ENCODE results near the gene TPSG1. TPM values are rescaled to one million over a fixed set of nuclear protein-coding genes. Genes with fewer than 3 reads are reported as not detected.

The TPSG1 gene
- total and polyA plus RNA-seq, 8 donors, result 0.10 to 22.9 (median 1.2) TPM; not detected in 5

DNA sequence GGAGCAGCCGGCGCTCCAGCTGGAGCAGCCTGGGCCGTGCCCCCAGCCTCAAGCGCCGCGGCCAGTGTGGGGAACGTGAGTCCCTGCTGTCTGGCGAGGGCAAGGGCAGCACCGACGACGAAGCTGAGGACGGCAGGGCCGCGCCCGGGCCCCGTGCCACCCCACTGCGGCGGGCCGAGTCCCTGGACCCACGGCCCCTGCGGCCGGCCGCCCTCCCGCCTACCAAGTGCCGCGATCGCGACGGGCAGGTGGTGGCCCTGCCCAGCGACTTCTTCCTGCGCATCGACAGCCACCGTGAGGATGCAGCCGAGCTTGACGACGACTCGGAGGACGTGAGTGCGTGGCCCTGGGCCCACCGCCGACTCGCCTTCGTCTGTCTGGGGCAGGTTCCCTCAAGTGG, 16.0 kb downstream of the TPSG1 start:
- TF ChIP-seq, protein P1, sequence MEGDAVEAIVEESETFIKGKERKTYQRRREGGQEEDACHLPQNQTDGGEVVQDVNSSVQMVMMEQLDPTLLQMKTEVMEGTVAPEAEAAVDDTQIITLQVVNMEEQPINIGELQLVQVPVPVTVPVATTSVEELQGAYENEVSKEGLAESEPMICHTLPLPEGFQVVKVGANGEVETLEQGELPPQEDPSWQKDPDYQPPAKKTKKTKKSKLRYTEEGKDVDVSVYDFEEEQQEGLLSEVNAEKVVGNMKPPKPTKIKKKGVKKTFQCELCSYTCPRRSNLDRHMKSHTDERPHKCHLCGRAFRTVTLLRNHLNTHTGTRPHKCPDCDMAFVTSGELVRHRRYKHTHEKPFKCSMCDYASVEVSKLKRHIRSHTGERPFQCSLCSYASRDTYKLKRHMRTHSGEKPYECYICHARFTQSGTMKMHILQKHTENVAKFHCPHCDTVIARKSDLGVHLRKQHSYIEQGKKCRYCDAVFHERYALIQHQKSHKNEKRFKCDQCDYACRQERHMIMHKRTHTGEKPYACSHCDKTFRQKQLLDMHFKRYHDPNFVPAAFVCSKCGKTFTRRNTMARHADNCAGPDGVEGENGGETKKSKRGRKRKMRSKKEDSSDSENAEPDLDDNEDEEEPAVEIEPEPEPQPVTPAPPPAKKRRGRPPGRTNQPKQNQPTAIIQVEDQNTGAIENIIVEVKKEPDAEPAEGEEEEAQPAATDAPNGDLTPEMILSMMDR (IDR thresholded peaks at IDR 0.05), result no peak
- TF ChIP-seq POLR2AphosphoS5 (IDR thresholded peaks at IDR 0.05), result no peak
- TF ChIP-seq POLR2A (IDR thresholded peaks at IDR 0.05), result no peak
- no peak for TF ChIP-seq EP300 (IDR thresholded peaks at IDR 0.05)
- H3K27me3 ChIP-seq, result peaks cover 0 to 14% (median 6%) of the 10 kb centered on the region in 3 donors

DNA sequence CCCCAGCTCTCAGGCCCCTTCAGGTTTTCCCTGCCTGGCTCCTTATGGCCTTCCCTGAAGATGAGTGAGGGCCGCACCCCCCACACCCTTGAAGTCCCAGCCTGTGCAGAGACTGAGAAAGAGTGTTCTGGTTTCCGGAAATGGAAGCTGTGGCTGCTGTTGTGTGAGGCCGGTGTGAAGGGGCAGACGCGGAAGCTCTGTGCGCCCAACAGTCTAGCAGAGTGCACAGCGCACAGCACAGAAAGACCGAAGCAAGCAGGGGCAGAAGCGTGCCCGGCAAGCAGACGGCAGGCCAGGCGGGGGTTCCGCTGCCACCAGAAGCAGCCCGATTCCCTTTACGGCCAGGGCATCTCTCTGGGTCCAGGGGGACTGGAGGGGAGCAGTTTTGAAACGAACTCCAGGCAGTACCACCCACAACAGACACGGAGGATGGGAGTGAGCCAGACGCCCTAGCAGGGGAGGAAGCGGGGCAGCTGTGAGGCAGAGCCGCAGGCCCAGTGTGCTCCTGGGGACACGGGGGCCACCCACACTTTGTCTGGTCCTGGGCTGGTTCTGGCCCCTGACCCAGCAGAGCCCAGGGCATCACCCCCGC, 16.7 kb downstream of the TPSG1 start:
- no peak for DNase-seq
- Histone ChIP-seq H3K27ac (no peak overlapping the region), H3K9me3 (no peaks in the 10 kb centered on the region), H3K36me3 (peaks cover 15 to 98% (median 76%) of the 10 kb centered on the region in 4 donors), H3K4me3 (no peak overlapping the region), H3K4me1 (no peaks in the 10 kb centered on the region), H3K27me3 (peaks cover 0 to 14% (median 6%) of the 10 kb centered on the region in 3 donors)
- TF ChIP-seq POLR2AphosphoS5 (IDR thresholded peaks at IDR 0.05), result no peak
- TF ChIP-seq POLR2A (IDR thresholded peaks at IDR 0.05), result no peak
- TF ChIP-seq, protein P1 (IDR thresholded peaks at IDR 0.05), result no peak
- no peak for TF ChIP-seq EP300 (IDR thresholded peaks at IDR 0.05)
- 81 to 89% (median 86%) methylated on average over 17 to 22 of the region's 22 CpGs for WGBS, 5 donors
- intact Hi-C loops (cut with DNase I; ENCODE audit: low total_unique reads), result no loop called here

More for the DNA sequence above, 16.0 kb downstream of the TPSG1 start:
- intact Hi-C loops (cut with DNase I; ENCODE audit: low total_unique reads), result no loop called here
- no peak for DNase-seq
- 88 to 96% (median 95%) methylated on average over 21 to 43 of the region's 43 CpGs for WGBS, 5 donors
- H3K27ac ChIP-seq, result no peak overlapping the region
- no peaks in the 10 kb centered on the region for H3K9me3 ChIP-seq
- H3K4me1 ChIP-seq, result no peaks in the 10 kb centered on the region
- peaks cover 15 to 98% (median 79%) of the 10 kb centered on the region in 4 donors for H3K36me3 ChIP-seq
- no peak overlapping the region for H3K4me3 ChIP-seq

DNA sequence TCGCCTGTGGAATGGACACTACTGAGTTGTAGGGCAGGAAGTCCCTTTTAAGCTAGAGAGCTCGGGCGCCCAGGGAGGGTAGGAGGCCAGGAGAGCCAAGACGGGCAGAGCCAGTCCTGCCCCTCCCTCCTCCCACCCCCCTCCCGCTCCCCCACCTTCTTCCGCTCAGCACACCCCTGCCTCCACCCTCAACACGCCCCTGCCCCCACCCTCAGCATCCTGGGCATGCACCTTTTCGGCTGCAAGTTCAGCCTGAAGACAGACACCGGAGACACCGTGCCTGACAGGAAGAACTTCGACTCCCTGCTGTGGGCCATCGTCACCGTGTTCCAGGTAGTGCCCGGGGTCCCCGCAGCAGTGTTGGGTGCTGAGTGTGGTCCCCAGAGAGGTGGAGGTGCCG, 18.3 kb downstream of the TPSG1 start:
- H3K9me3 ChIP-seq, result no peaks in the 10 kb centered on the region
- H3K36me3 ChIP-seq, result peaks cover 20 to 98% (median 73%) of the 10 kb centered on the region in 4 donors
- intact Hi-C loops (cut with DNase I; ENCODE audit: low total_unique reads), result no loop called here
- H3K4me3 ChIP-seq, result no peak overlapping the region
- TF ChIP-seq POLR2AphosphoS5 (IDR thresholded peaks at IDR 0.05) (no peak), POLR2A (IDR thresholded peaks at IDR 0.05) (no peak), EP300 (IDR thresholded peaks at IDR 0.05) (no peak)
- TF ChIP-seq, protein P1 (IDR thresholded peaks at IDR 0.05), result no peak
- no peak for DNase-seq
- 75 to 84% (median 81%) methylated on average over 8 to 16 of the region's 16 CpGs for WGBS, 5 donors
- H3K27me3 ChIP-seq, result peaks cover 0 to 14% (median 6%) of the 10 kb centered on the region in 3 donors
- no peak overlapping the region for H3K27ac ChIP-seq
- H3K4me1 ChIP-seq, result no peaks in the 10 kb centered on the region

DNA sequence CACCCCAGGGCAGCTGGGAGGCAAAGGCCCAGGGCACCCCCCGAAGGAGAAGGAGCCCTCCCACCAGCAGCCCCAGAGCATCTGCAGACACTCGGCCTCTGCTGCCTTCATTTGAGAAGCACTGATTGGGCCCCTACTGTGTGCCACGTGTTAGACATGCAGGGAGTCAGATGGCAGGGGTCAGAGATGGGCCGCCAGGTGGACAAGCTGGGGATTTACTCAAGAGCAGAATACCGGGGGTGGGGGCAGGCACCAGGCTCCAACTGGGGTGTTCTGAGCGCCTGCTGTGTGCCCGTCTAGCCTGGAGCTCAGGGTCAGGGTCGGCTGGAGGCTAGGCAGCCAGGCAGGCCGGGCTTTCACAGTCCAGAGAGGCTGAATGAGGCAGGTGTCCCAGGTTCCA, 18.7 kb downstream of the TPSG1 start:
- WGBS, 5 donors, result 66 to 78% (median 72%) methylated on average over 6 to 9 of the region's 9 CpGs

More for the DNA sequence above, 18.7 kb downstream of the TPSG1 start:
- no peaks in the 10 kb centered on the region for H3K4me1 ChIP-seq
- DNase-seq, result no peak
- no peak overlapping the region for H3K27ac ChIP-seq
- H3K9me3 ChIP-seq, result no peaks in the 10 kb centered on the region
- H3K36me3 ChIP-seq, result peaks cover 21 to 98% (median 73%) of the 10 kb centered on the region in 4 donors
- H3K27me3 ChIP-seq, result peaks cover 0 to 14% (median 6%) of the 10 kb centered on the region in 3 donors
- H3K4me3 ChIP-seq, result no peak overlapping the region
- TF ChIP-seq EP300 (IDR thresholded peaks at IDR 0.05) (no peak), POLR2A (IDR thresholded peaks at IDR 0.05) (no peak), POLR2AphosphoS5 (IDR thresholded peaks at IDR 0.05) (no peak)
- TF ChIP-seq, protein P1 (IDR thresholded peaks at IDR 0.05), result no peak
- intact Hi-C loops (cut with DNase I; ENCODE audit: low total_unique reads), result no loop called here

Measured in stomach (tissue), 9 donors.